ENCODE results near the gene COPS3. TPM values are rescaled to one million over a fixed set of nuclear protein-coding genes. Genes with fewer than 3 reads are reported as not detected.

Gene COPS3
- total RNA-seq, 6 experiments from 2014 or later: 82.3 to 93.7 (median 86.7) TPM

- peaks cover 2% of the 10 kb centered on the region for H3K27me3 Mint-ChIP-seq (ENCODE audit: insufficient read depth)
- H3K36me3 Mint-ChIP-seq (ENCODE audit: low read depth): no peaks in the 10 kb centered on the region
- no peak for TF ChIP-seq CTCF (IDR thresholded peaks at IDR 0.05)
- peak within 1 kb of the TSS; percentile 99 for H3K27ac Mint-ChIP-seq
- H3K9me3 Mint-ChIP-seq: no peaks in the 10 kb centered on the region
- DNase-seq: peak; percentile 81
- H3K4me3 Mint-ChIP-seq: peak within 1 kb of the TSS; percentile 97
- peaks cover 15% of the 10 kb centered on the region for H3K4me1 Mint-ChIP-seq (ENCODE audit: low read depth)
Measured at GRCh38 chr17:17237026-17237799, 43.8 kb downstream of the COPS3 start, which contains the start of gene FLCN. TSS of gene FLCN (minus strand) at chr17:17237168. CDS start at chr17:17228137, 9,031 bp downstream.

GRCh38 chr17:17236295-17237025 lies 44.6 kb downstream of the COPS3 start:
- peak overlapping the region; percentile 99 for H3K27ac Mint-ChIP-seq
- peak; percentile 64 for DNase-seq

GRCh38 chr17:17235212-17236174 lies 45.6 kb downstream of the COPS3 start:
- peak overlapping the region; percentile 97 for H3K4me3 Mint-ChIP-seq
- peak; percentile 11 for DNase-seq
- H3K27ac Mint-ChIP-seq: peak overlapping the region; percentile 99
- H3K4me1 Mint-ChIP-seq (ENCODE audit: low read depth): peaks cover 15% of the 10 kb centered on the region
- H3K27me3 Mint-ChIP-seq (ENCODE audit: insufficient read depth): peaks cover 2% of the 10 kb centered on the region
- H3K36me3 Mint-ChIP-seq (ENCODE audit: low read depth): 0 out of 2 replicates have a peak, but pooled peaks cover 8% of the 10 kb centered on the region
- TF ChIP-seq CTCF (IDR thresholded peaks at IDR 0.05): no peak
- no peaks in the 10 kb centered on the region for H3K9me3 Mint-ChIP-seq

More at GRCh38 chr17:17236295-17237025, 44.6 kb downstream of the COPS3 start:
- 0 out of 2 replicates have a peak, but pooled peaks cover 4% of the 10 kb centered on the region for H3K36me3 Mint-ChIP-seq (ENCODE audit: low read depth)
- no peak for TF ChIP-seq CTCF (IDR thresholded peaks at IDR 0.05)
- peak overlapping the region; percentile 97 for H3K4me3 Mint-ChIP-seq
- H3K27me3 Mint-ChIP-seq (ENCODE audit: insufficient read depth): peaks cover 2% of the 10 kb centered on the region
- H3K9me3 Mint-ChIP-seq: no peaks in the 10 kb centered on the region
- peaks cover 15% of the 10 kb centered on the region for H3K4me1 Mint-ChIP-seq (ENCODE audit: low read depth)

- no peak for DNase-seq
- peaks cover 24% of the 10 kb centered on the region; the same call in 1 of the 2 replicates for H3K36me3 Mint-ChIP-seq (ENCODE audit: low read depth)
Measured at GRCh38 chr17:17232303-17232621, 48.8 kb downstream of the COPS3 start.

More at GRCh38 chr17:17232303-17232621, 48.8 kb downstream of the COPS3 start:
- peaks cover 15% of the 10 kb centered on the region for H3K4me1 Mint-ChIP-seq (ENCODE audit: low read depth)
- TF ChIP-seq CTCF (IDR thresholded peaks at IDR 0.05): no peak
- H3K4me3 Mint-ChIP-seq: no peak overlapping the region
- no peaks in the 10 kb centered on the region; the same call in none of the 2 replicates for H3K27me3 Mint-ChIP-seq (ENCODE audit: insufficient read depth)
- H3K9me3 Mint-ChIP-seq: no peaks in the 10 kb centered on the region
- no peak overlapping the region for H3K27ac Mint-ChIP-seq
